SU-DHL-6 (cell line): ENCODE measurements around the gene CNBD2.

Source experiments
- EZH2phosphoT487 ChIP-seq: fragments of 200-600 bp; sonication (generic), shearing (Covaris generic); conservative IDR thresholded peaks from 2 replicates; pipeline ENCODE4 v1.6.1; 2018; ENCODE audit warnings: mild to moderate bottlenecking, antibody characterized with exemption, low read length, moderate library complexity, mixed read lengths
- TF ChIP-seq, protein P1 (sequence below): fragments of 200-600 bp; sonication (generic); IDR thresholded peaks from one replicate; pipeline ENCODE4 v1.5.1; 2017; ENCODE audit warnings: antibody characterized with exemption, mild to moderate bottlenecking, low read length, moderate library complexity; ENCODE audit not compliant: insufficient read depth, poor library complexity, severe bottlenecking

DNA sequence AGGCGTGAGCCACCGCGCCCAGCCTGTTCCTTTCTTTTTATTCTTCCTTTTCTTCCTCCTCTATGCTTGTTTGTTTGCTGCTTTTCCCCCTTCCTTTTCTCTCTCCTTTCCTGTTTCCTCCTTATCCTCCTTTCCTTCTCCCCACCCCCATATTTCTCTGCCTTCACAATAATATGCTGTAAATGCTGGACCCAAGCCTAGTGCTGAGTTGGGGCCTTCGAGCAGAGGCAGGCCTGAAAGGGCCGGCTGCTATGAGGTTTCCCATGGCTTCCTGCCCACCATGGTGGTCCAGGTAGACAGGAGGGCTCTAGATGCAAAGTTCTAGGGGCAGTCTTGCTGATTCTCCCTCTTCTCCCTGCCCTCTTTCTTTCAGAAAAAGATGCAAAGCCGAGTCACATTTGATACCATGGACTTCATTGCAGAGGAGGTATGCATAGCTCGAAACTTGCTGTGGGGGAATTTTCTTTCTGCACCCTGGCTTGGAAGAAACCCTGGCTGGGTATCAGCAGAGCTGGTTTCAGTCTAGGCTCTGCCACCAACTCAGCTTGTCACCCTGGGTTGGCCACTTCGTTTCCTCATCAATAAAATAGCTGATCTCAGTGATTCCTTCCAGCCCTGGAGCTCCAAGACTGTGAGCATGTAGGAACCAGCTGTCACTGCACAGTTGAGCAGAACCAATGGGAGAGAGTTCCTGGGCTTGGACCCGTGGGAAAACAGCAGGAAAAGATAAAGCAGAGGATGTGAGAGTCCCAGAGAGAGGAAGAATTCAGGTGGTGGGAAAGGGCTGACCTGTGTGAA lies 7.4 kb downstream of the CNBD2 start:
- TF ChIP-seq, protein P1, sequence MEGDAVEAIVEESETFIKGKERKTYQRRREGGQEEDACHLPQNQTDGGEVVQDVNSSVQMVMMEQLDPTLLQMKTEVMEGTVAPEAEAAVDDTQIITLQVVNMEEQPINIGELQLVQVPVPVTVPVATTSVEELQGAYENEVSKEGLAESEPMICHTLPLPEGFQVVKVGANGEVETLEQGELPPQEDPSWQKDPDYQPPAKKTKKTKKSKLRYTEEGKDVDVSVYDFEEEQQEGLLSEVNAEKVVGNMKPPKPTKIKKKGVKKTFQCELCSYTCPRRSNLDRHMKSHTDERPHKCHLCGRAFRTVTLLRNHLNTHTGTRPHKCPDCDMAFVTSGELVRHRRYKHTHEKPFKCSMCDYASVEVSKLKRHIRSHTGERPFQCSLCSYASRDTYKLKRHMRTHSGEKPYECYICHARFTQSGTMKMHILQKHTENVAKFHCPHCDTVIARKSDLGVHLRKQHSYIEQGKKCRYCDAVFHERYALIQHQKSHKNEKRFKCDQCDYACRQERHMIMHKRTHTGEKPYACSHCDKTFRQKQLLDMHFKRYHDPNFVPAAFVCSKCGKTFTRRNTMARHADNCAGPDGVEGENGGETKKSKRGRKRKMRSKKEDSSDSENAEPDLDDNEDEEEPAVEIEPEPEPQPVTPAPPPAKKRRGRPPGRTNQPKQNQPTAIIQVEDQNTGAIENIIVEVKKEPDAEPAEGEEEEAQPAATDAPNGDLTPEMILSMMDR: no peak
- TF ChIP-seq EZH2phosphoT487: no peak
